ENCODE data around the gene SMU1.

The SMU1 gene

DNA sequence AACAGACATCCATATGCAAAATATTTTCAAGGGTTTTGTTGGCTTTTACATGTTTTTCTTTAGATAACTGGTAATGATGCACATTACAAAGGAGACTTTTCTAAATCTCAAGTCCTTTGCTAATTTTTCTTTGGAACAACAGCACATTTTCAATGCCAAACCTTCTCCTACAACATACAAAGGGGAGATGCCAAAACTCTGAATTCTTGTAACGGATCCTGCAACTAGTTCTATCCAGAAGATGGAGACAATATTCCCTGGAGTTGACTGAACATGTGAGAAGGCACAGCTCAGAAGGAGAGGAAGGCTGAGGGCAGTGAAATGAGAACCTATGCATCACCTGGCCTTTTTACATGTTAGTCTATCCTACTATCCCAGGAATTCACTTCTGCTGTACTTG is 30.4 kb downstream of the SMU1 start:
- no peaks in the 10 kb centered on the region for H3K9me3 ChIP-seq (replicated peaks in 1 of 11)
- peaks cover 15 to 45% (median 33%) of the 10 kb centered on the region in 10 experiments for H3K4me1 ChIP-seq
- peaks cover 0 to 10% (median 0%) of the 10 kb centered on the region in 11 experiments; a peak in 3 of 22 replicates for H3K27me3 ChIP-seq
- no peak overlapping the region for H3K4me3 ChIP-seq
- H4K20me1 ChIP-seq: peaks cover 0 to 33% (median 3%) of the 10 kb centered on the region in 11 experiments; a peak in 15 of 22 replicates
- no peak overlapping the region for H3K27ac ChIP-seq
- no peak for TF ChIP-seq Cebpa-rat (IDR thresholded peaks at IDR 0.05)
- H3K36me3 ChIP-seq: peaks cover 47 to 68% (median 59%) of the 10 kb centered on the region in 11 experiments
- H3K9ac ChIP-seq: no peak overlapping the region
- no peak overlapping the region for H3K4me2 ChIP-seq

DNA sequence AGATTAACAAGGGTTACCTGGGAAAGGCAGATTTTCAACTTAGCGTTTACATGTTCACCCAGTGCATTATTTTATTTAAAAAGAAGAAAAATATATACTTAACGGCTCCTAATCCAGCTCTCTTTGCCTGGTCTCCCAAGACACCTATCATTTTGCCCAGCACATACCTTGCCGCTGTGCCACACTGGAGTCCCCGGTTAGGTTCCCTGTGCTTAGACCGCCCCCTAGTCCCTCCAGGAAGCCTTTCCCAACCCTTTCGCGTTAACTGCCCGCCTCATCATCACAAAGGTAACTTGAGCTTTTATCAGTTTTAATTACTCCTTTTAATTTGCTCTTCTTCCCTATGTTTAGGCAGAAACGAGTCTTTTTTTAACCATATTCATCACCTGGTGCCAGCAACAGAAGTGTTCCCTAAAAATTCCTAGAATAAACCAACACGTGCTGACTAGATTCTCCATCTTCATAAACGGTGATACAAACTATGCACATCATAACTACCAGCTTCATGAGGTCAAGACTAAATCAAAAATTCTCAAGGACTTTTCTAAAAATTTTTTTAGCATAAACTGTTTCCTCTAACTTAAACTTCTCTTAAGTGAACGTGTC is 31.7 kb downstream of the SMU1 start:
- Histone ChIP-seq H3K9me3 (replicated peaks in 1 of 11) (no peaks in the 10 kb centered on the region), H3K36me3 (peaks cover 56 to 68% (median 62%) of the 10 kb centered on the region in 11 experiments), H4K20me1 (peaks cover 3 to 45% (median 15%) of the 10 kb centered on the region in 11 experiments; a peak in 18 of 22 replicates), H3K27me3 (peaks cover 0 to 10% (median 0%) of the 10 kb centered on the region in 11 experiments; a peak in 3 of 22 replicates), H3K4me3 (peak overlapping the region; percentile 53 to 75 (median 62)), H3K27ac (peak overlapping the region; percentile 52 to 85 (median 69); a peak in 21 of 22 replicates), H3K4me1 (peaks cover 15 to 50% (median 43%) of the 10 kb centered on the region in 10 experiments), H3K4me2 (peak overlapping the region; percentile 73 to 91 (median 80)), H3K9ac (peak overlapping the region; percentile 71 to 83 (median 79))
- TF ChIP-seq Cebpa-rat (IDR thresholded peaks at IDR 0.05): no peak

DNA sequence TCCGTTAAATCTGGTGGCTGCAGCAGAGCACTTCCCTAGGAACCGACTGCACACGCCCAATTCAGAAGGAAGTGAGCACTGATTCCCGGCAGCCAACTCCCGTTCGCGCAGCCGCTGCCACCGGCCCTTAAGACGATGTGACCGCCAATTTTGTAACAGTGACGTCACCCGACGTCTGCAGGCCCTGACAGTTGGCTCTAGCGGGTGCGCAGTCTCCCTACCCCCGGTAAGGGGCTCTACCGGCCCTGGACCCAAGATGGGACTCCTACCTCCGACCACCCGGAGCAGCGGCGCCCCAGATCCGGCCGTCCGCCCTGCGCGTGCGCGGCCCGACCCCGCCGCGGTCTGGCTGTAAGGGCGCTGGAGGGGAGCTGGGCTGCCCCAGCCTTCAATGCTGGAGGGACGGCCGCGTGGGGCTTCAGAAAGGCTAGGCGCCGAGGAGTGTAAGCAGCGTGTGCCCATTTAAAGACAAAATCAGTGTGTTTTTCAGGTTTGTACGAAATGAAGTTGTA is 32.3 kb downstream of the SMU1 start:
- peaks cover 0 to 10% (median 0%) of the 10 kb centered on the region in 11 experiments; a peak in 3 of 22 replicates for H3K27me3 ChIP-seq
- H3K4me1 ChIP-seq: peaks cover 15 to 55% (median 43%) of the 10 kb centered on the region in 10 experiments
- peak overlapping the region; percentile 53 to 75 (median 62) for H3K4me3 ChIP-seq
- H4K20me1 ChIP-seq: peaks cover 4 to 46% (median 17%) of the 10 kb centered on the region in 11 experiments; a peak in 20 of 22 replicates
- no peaks in the 10 kb centered on the region for H3K9me3 ChIP-seq (replicated peaks in 1 of 11)
- peaks cover 52 to 68% (median 62%) of the 10 kb centered on the region in 11 experiments for H3K36me3 ChIP-seq
- no peak for TF ChIP-seq Cebpa-rat (IDR thresholded peaks at IDR 0.05)
- H3K27ac ChIP-seq: peak overlapping the region; percentile 52 to 85 (median 69); a peak in 21 of 22 replicates
- peak overlapping the region; percentile 71 to 83 (median 79) for H3K9ac ChIP-seq
- peak overlapping the region; percentile 73 to 91 (median 80) for H3K4me2 ChIP-seq

DNA sequence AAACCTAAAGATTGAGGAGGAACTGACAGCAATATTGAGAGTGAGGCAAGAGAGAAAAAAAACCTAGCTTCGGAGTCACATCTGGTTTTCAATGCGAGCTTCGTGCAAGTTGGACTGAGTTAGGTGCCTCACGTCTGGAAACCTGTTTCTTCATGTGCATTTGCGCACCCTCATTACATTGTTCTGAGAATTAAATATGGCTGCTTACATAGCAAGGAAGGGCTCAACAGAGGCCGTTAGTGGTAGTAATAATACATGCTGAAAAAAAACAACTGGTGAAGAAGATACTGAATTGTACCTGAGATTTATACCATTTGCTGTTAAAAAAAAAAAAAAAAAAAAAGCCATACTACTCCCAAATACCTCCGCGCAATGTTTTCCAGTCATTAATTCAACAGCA is 32.8 kb downstream of the SMU1 start:
- H3K9me3 ChIP-seq (replicated peaks in 1 of 11): no peaks in the 10 kb centered on the region
- peaks cover 0 to 10% (median 0%) of the 10 kb centered on the region in 11 experiments; a peak in 3 of 22 replicates for H3K27me3 ChIP-seq
- H3K4me3 ChIP-seq: peak overlapping the region; percentile 53 to 75 (median 62)
- no peak for TF ChIP-seq Cebpa-rat (IDR thresholded peaks at IDR 0.05)
- H3K4me2 ChIP-seq: peak overlapping the region; percentile 73 to 91 (median 80)
- peaks cover 15 to 59% (median 43%) of the 10 kb centered on the region in 10 experiments for H3K4me1 ChIP-seq
- peak overlapping the region; percentile 71 to 83 (median 79); a peak in 20 of 22 replicates for H3K9ac ChIP-seq
- peaks cover 52 to 68% (median 62%) of the 10 kb centered on the region in 11 experiments for H3K36me3 ChIP-seq
- peak overlapping the region in 9 of 11 experiments; percentile 59 to 85 (median 69); a peak in 16 of 22 replicates for H3K27ac ChIP-seq
- peaks cover 10 to 52% (median 23%) of the 10 kb centered on the region in 11 experiments; a peak in 20 of 22 replicates for H4K20me1 ChIP-seq

DNA sequence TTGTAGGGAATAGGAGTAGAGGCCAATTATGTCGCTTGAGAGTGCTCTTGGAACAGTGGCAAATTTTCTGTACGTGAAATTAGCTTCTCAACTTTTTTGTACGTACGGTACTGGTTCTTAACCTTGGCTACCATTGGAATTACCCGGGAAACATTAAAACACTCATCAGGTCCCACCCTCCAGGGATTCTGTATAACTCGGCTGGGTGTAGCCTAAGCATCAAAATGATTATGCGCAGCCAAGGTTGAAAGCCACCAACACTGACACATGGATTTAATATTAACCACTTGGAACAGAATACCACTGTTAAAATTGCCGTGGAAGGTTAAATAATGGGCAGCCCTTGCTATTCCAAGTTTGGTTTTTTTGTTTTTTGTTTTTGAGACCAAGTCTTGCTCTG is 34.0 kb downstream of the SMU1 start:
- Histone ChIP-seq H3K36me3 (peaks cover 52 to 68% (median 62%) of the 10 kb centered on the region in 11 experiments), H4K20me1 (peaks cover 22 to 64% (median 35%) of the 10 kb centered on the region in 11 experiments; a peak in 21 of 22 replicates), H3K27me3 (peaks cover 0 to 10% (median 0%) of the 10 kb centered on the region in 11 experiments; a peak in 3 of 22 replicates), H3K4me1 (peaks cover 15 to 63% (median 43%) of the 10 kb centered on the region in 10 experiments), H3K9me3 (replicated peaks in 1 of 11) (no peaks in the 10 kb centered on the region), H3K27ac (peak overlapping the region in 8 of 11 experiments; percentile 19 to 85 (median 33); a peak in 12 of 22 replicates), H3K4me2 (peak overlapping the region in 3 of 11 experiments; percentile 88 to 91 (median 89); a peak in 4 of 22 replicates), H3K9ac (no peak overlapping the region), H3K4me3 (no peak overlapping the region)
- no peak for TF ChIP-seq Cebpa-rat (IDR thresholded peaks at IDR 0.05)

DNA sequence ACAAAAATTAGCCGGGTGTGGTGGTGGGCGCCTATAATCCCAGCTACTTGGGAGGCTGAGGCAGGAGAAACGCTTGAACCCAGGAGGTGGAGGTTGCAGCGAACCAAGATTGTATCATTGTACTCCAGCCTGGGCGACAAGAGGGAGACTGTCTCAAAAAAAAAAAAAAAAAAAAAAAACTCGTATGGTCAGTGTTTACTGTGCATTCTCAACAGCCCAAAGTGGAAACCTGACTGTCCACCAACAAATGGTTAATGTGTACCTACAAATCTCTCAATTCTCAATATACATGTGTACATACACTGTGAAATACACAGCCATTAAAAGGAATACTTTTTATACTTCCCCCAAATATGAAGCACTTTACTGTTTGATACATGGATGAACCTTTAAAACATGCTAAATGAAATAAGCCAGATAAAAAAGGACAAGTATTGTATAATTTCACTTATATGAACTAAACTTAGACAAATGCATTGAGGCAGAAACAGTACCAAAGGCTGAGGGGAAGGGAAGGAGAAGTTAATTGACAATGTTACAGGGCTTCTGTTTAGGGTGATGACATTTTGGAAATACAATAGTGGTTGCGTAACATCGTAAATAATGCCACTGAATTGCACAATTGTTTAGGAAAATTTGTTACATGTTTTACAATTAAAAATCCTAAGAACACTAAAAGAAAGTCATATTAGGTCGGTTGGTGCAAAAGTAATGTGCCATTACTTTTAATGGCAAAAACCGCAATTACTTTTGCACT is 34.9 kb downstream of the SMU1 start:
- H3K36me3 ChIP-seq: peaks cover 52 to 68% (median 62%) of the 10 kb centered on the region in 11 experiments
- H3K4me2 ChIP-seq: peak overlapping the region in 5 of 11 experiments; percentile 33 to 89 (median 50); a peak in 9 of 22 replicates
- H3K4me3 ChIP-seq: no peak overlapping the region
- TF ChIP-seq Cebpa-rat (IDR thresholded peaks at IDR 0.05): peak in 4 of 11 experiments; percentile 43 to 92 (median 80); a peak in 8 of 22 replicates
- H3K27me3 ChIP-seq: peaks cover 0 to 10% (median 0%) of the 10 kb centered on the region in 11 experiments; a peak in 3 of 22 replicates
- peaks cover 27 to 73% (median 43%) of the 10 kb centered on the region in 11 experiments; a peak in 21 of 22 replicates for H4K20me1 ChIP-seq
- no peaks in the 10 kb centered on the region for H3K9me3 ChIP-seq (replicated peaks in 1 of 11)
- H3K9ac ChIP-seq: 0 out of 22 replicates have a peak overlapping the region, but pooled peaks of 1 of the 11 experiments have one; percentile 16
- peaks cover 15 to 63% (median 43%) of the 10 kb centered on the region in 10 experiments for H3K4me1 ChIP-seq
- peak overlapping the region in 9 of 11 experiments; percentile 19 to 85 (median 30); a peak in 15 of 22 replicates for H3K27ac ChIP-seq

DNA sequence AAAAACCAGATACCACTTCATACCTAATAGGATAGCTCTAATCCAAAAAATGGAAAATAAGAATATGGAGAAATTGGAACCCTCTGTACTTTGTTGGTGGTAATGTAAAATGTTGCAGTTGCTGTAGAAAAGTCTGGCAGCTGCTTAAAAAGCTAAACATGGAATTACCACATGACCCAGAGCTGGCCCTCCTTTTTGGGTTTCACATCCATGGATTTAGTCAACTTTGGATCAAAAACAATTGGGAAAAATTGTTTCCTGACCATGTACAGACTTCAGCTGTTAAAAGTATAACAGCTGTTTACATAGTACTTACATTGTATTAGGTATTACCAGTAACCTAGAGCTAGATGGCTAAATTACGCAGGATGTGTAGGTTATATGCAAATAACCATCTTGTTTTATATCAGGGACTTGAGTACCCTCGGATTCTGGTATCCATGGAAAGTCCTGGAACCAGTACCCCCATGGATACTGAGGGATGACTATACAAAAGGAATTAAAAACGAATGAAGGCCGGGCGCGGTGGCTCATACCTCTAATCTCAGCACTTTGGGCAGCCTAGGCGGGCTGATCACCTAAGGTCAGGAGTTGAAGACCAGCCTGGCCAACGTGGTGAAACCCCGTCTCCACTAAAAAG is 35.6 kb downstream of the SMU1 start:
- H3K4me1 ChIP-seq: peaks cover 15 to 63% (median 43%) of the 10 kb centered on the region in 10 experiments
- no peaks in the 10 kb centered on the region for H3K9me3 ChIP-seq (replicated peaks in 1 of 11)
- H4K20me1 ChIP-seq: peaks cover 34 to 80% (median 50%) of the 10 kb centered on the region in 11 experiments; a peak in 21 of 22 replicates
- H3K27me3 ChIP-seq: peaks cover 0 to 10% (median 0%) of the 10 kb centered on the region in 11 experiments; a peak in 3 of 22 replicates
- H3K27ac ChIP-seq: peak overlapping the region in 5 of 11 experiments; percentile 23 to 85 (median 37); a peak in 7 of 22 replicates
- no peak overlapping the region for H3K4me3 ChIP-seq
- H3K4me2 ChIP-seq: peak overlapping the region in 5 of 11 experiments; percentile 33 to 89 (median 50); a peak in 9 of 22 replicates
- H3K9ac ChIP-seq: 0 out of 22 replicates have a peak overlapping the region, but pooled peaks of 1 of the 11 experiments have one; percentile 16
- TF ChIP-seq Cebpa-rat (IDR thresholded peaks at IDR 0.05): no peak
- H3K36me3 ChIP-seq: peaks cover 52 to 68% (median 62%) of the 10 kb centered on the region in 11 experiments

DNA sequence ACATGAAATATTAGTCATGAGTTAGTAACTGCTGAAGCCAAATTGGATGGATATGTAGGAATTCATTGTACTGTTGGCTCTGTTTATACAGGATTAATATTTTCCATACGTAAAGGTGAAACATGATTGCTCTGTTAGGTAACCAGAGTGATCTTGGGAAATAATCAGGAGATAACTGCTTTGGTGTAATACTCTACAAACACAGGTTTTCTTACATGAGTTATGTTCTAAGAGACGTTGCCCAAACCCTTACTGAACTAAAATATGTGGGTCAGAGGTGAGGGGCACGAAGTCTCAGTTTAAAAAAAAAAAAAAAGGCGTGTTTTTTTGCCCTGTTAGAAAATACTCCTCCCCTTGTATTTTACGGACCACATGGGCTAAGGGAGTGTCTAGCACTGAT is 43.6 kb downstream of the SMU1 start:
- Histone ChIP-seq H3K36me3 (peaks cover 100% of the 10 kb centered on the region in 11 experiments), H3K4me1 (peaks cover 12 to 52% (median 17%) of the 10 kb centered on the region in 10 experiments), H3K9ac (no peak overlapping the region), H3K4me3 (no peak overlapping the region), H4K20me1 (peaks cover 92 to 100% (median 100%) of the 10 kb centered on the region in 11 experiments), H3K9me3 (replicated peaks in 1 of 11) (no peaks in the 10 kb centered on the region), H3K27ac (no peak overlapping the region), H3K4me2 (no peak overlapping the region), H3K27me3 (no peaks in the 10 kb centered on the region)
- TF ChIP-seq Cebpa-rat (IDR thresholded peaks at IDR 0.05): no peak
